Uterus (tissue), 2 donors: ENCODE data around the gene PRSS33.

Experiments
- POLR2A ChIP-seq, 2 donors: fragments of 450-650 bp; IDR thresholded peaks; one replicate each; pipeline ENCODE4 v1.6.1; 2016; ENCODE audit warnings: antibody characterized with exemption in 2 of 2, mild to moderate bottlenecking in 1 of 2, moderate library complexity in 1 of 2
- TF ChIP-seq, protein P1 (sequence below), 4 experiments: fragments of 200-600 bp in 2 of 4; fragments of 450-650 bp in 2 of 4; sonication (generic) in 2 of 4; IDR thresholded peaks; one replicate each; pipeline ENCODE4 v1.5.1; 2016 to 2019; ENCODE audit warnings: antibody characterized with exemption in 4 of 4, mild to moderate bottlenecking in 2 of 4, moderate library complexity in 1 of 4

DNA sequence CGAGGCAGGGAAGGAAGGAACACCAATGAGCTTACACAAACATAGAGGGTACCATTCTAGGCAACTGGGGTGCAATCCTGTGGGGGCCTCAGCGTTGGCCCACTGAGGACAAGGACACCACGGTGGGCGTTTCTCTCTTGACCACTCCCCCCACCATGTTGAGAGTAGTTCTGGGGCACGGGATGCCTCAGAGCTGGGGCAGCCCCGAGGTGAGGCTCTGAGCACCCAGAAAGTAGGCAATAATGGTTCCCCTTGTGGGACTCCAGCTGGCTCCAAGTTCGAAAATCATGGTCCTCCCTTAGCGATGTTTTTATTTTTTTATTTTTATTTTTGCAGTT is 34.8 kb upstream of the PRSS33 start:
- TF ChIP-seq, protein P1, sequence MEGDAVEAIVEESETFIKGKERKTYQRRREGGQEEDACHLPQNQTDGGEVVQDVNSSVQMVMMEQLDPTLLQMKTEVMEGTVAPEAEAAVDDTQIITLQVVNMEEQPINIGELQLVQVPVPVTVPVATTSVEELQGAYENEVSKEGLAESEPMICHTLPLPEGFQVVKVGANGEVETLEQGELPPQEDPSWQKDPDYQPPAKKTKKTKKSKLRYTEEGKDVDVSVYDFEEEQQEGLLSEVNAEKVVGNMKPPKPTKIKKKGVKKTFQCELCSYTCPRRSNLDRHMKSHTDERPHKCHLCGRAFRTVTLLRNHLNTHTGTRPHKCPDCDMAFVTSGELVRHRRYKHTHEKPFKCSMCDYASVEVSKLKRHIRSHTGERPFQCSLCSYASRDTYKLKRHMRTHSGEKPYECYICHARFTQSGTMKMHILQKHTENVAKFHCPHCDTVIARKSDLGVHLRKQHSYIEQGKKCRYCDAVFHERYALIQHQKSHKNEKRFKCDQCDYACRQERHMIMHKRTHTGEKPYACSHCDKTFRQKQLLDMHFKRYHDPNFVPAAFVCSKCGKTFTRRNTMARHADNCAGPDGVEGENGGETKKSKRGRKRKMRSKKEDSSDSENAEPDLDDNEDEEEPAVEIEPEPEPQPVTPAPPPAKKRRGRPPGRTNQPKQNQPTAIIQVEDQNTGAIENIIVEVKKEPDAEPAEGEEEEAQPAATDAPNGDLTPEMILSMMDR (IDR thresholded peaks at IDR 0.05): no peak
- TF ChIP-seq POLR2A (IDR thresholded peaks at IDR 0.05): no peak
